Heart left ventricle (tissue), 16 donors: Measurements from ENCODE around the gene GAS7. TPM values are rescaled to one million over a fixed set of nuclear protein-coding genes. Genes with fewer than 3 reads are reported as not detected.

ENCODE experiments used
- ATAC-seq, 4 donors: fragments of 200-7000 bp; cut with Tn5 transposase; one replicate each; pipeline ENCODE4 v1.9.1; 2020 to 2022; ENCODE audit warnings: moderate library complexity in 4 of 4, mild to moderate bottlenecking in 3 of 4, moderate number of reproducible peaks in 1 of 4
- DNase-seq, 5 donors: peaks; one replicate each; pipeline ENCODE4 v3.0.0-alpha.2; 2020
- H3K27ac ChIP-seq, 12 donors: fragments of 200-600 bp; sonication (generic) in 4 of 12; one replicate each; pipeline versions ENCODE4 v1.5.0 to v1.8.0; 2016 to 2022; ENCODE audit warnings: mild to moderate bottlenecking in 2 of 12
- H3K27me3 ChIP-seq, 9 donors: fragments of 200-600 bp; sonication (generic) in 2 of 9; one replicate each; pipeline versions ENCODE4 v1.5.1 to v1.8.0; 2016 to 2022; ENCODE audit warnings: mild to moderate bottlenecking in 3 of 9
- H3K36me3 ChIP-seq, 9 donors: fragments of 200-600 bp; sonication (generic) in 2 of 9; one replicate each; pipeline versions ENCODE4 v1.5.0 to v1.8.0; 2018 to 2022; ENCODE audit warnings: mild to moderate bottlenecking in 2 of 9
- H3K4me1 ChIP-seq, 12 donors: fragments of 200-600 bp; sonication (generic) in 4 of 12; one replicate each; pipeline versions ENCODE4 v1.5.0 to v1.8.0; 2016 to 2022; ENCODE audit warnings: mild to moderate bottlenecking in 3 of 12
- H3K4me3 ChIP-seq, 12 donors: fragments of 200-600 bp; sonication (generic) in 4 of 12; one replicate each; pipeline versions ENCODE4 v1.5.0 to v1.8.0; 2017 to 2022; ENCODE audit warnings: mild to moderate bottlenecking in 9 of 12, moderate library complexity in 4 of 12
- H3K9me3 ChIP-seq, 12 donors: fragments of 200-600 bp; sonication (generic) in 4 of 12; one replicate each; pipeline versions ENCODE4 v1.5.0 to v1.8.0; 2016 to 2022; ENCODE audit warnings: mild to moderate bottlenecking in 1 of 12
- POLR2A ChIP-seq, 2 donors: fragments of 450-650 bp; IDR thresholded peaks; one replicate each; pipeline ENCODE4 v1.6.1; 2017; ENCODE audit warnings: antibody characterized with exemption in 2 of 2, mild to moderate bottlenecking in 2 of 2, moderate library complexity in 2 of 2
- WGBS, 4 donors: extraction: QIAGEN DNeasy Blood & Tissue Kit in 2 of 4; methylation state at CpG; one replicate each; pipeline versions ENCODE4 v1.1.5 to v1.1.7; 2013 to 2018; 5-methylcytosine and 5-hydroxymethylcytosine counted together
- intact Hi-C, 10 donors: fragments of 100-400 bp; cut with DNase I; formaldehyde crosslinking; loops; one replicate each; pipeline versions ENCODE4 v1.11.1 to v1.14.2; 2022
- polyA plus RNA-seq, 2 donors: library from polyadenylated mRNA; stranded (reverse); fragments of 200-250 nt; gene quantifications; one replicate each; pipeline ENCODE4 v1.2.3, GENCODE V29; 2013
- total RNA-seq, 9 donors: library from RNA; depleted of rRNA in 2 of 9; stranded (reverse); fragments of >200 nt in 2 of 9; fragmentation: NEBNext Ultra II Directional in 3 of 9; extraction: Animal tissue kit (Norgen Biotek cat#: 25700) in 3 of 9; gene quantifications; one replicate each; pipeline versions ENCODE4 v1.1.0 to v1.2.4, GENCODE V29; 2016 to 2023
- TF ChIP-seq, protein P1 (sequence below), 12 donors: fragments of 200-600 bp; sonication (generic) in 4 of 12; IDR thresholded peaks; one replicate each; pipeline versions ENCODE4 v1.5.0 to v1.8.0; 2018 to 2022; ENCODE audit warnings: antibody characterized with exemption in 12 of 12, mild to moderate bottlenecking in 5 of 12
- donor health status: ischemic (EF 13 %, LVEDD 7.1; RV severe dilation, severe dysfunction).
- donor health status: healthy with polysubstance abuse.
- donor health status: DM: no; HTN: yes; CAD: no.
- donor health status: DM: no; HTN: no; CAD: no.
- donor health status: ischemic (EF 25% LVEDD 6.9; RV normal size, moderate dysfunction).
- donor health status: ischemic (EF 25% LVEDD 5.7; RV mildly dilated, moderate dysfunction).
- donor health status: healthy.
- donor health status: DM: yes; HTN: yes; CAD: no.
- donor health status: ischemic (EF 35%, LVEDD 5.7; RV mildly dilated, moderate dysfunction).
- donor health status: nonischemic (EF 11% LVEDD 7.7; RV severe dilation, severe dysfunction).
- donor health status: DM: yes; HTN: yes; CAD: no.
- donor health status: PGD.
- donor health status: ischemic (EF 29% LVEDD 5.4; RV normal size, mild dysfunction).
- donor health status: nonischemic (EF 23%, LVEDD 6.1; RV moderate dilation, normal function).

GAS7 gene
- total and polyA plus RNA-seq, 11 donors = 19.4 to 86.5 (median 65.1) TPM

- intact Hi-C loops = no loop called here
- WGBS, 4 donors = 84 to 91% (median 90%) methylated on average over 8 of the region's 8 CpGs
- Histone ChIP-seq H3K27ac (no peak overlapping the region), H3K4me1 (peaks cover 0 to 5% (median 0%) of the 10 kb centered on the region in 12 donors), H3K9me3 (peaks cover 0 to 21% (median 12%) of the 10 kb centered on the region in 12 donors), H3K27me3 (peaks cover 0 to 5% (median 0%) of the 10 kb centered on the region in 9 donors), H3K4me3 (no peak overlapping the region), H3K36me3 (no peaks in the 10 kb centered on the region)
- ATAC-seq (no peak), DNase-seq (no peak)
- TF ChIP-seq POLR2A (IDR thresholded peaks at IDR 0.05) = no peak
- TF ChIP-seq, protein P1, sequence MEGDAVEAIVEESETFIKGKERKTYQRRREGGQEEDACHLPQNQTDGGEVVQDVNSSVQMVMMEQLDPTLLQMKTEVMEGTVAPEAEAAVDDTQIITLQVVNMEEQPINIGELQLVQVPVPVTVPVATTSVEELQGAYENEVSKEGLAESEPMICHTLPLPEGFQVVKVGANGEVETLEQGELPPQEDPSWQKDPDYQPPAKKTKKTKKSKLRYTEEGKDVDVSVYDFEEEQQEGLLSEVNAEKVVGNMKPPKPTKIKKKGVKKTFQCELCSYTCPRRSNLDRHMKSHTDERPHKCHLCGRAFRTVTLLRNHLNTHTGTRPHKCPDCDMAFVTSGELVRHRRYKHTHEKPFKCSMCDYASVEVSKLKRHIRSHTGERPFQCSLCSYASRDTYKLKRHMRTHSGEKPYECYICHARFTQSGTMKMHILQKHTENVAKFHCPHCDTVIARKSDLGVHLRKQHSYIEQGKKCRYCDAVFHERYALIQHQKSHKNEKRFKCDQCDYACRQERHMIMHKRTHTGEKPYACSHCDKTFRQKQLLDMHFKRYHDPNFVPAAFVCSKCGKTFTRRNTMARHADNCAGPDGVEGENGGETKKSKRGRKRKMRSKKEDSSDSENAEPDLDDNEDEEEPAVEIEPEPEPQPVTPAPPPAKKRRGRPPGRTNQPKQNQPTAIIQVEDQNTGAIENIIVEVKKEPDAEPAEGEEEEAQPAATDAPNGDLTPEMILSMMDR (IDR thresholded peaks at IDR 0.05) = no peak
Measured at GRCh38 chr17:9878786-9879525, 319.4 kb downstream of the GAS7 start.

- no peaks in the 10 kb centered on the region for H3K36me3 ChIP-seq
- no peak for ATAC-seq
- H3K27ac ChIP-seq = no peak overlapping the region
- TF ChIP-seq, protein P1 (IDR thresholded peaks at IDR 0.05) = no peak
- TF ChIP-seq POLR2A (IDR thresholded peaks at IDR 0.05) = no peak
- DNase-seq = no peak
- H3K27me3 ChIP-seq = peaks cover 0 to 5% (median 0%) of the 10 kb centered on the region in 9 donors
- intact Hi-C loops = no loop called here
- H3K4me1 ChIP-seq = peaks cover 0 to 5% (median 0%) of the 10 kb centered on the region in 12 donors
- WGBS, 4 donors = 59 to 79% (median 70%) methylated on average over 3 of the region's 3 CpGs
- no peak overlapping the region for H3K4me3 ChIP-seq
- H3K9me3 ChIP-seq = peaks cover 0 to 15% (median 6%) of the 10 kb centered on the region in 12 donors
Measured at GRCh38 chr17:9878356-9878755, 320.1 kb downstream of the GAS7 start.

GRCh38 chr17:9875441-9875840 is 323.0 kb downstream of the GAS7 start:
- H3K9me3 ChIP-seq = no peaks in the 10 kb centered on the region
- TF ChIP-seq, protein P1 (IDR thresholded peaks at IDR 0.05) = no peak
- TF ChIP-seq POLR2A (IDR thresholded peaks at IDR 0.05) = no peak
- no peaks in the 10 kb centered on the region for H3K36me3 ChIP-seq
- H3K27me3 ChIP-seq = peaks cover 0 to 5% (median 0%) of the 10 kb centered on the region in 9 donors
- H3K4me3 ChIP-seq = no peak overlapping the region
- no peak for DNase-seq
- intact Hi-C loops = no loop called here
- ATAC-seq = peak in 3 of 4 donors; percentile 36 to 78 (median 67)
- 50 to 56% (median 53%) methylated on average over 3 of the region's 3 CpGs for WGBS, 4 donors
- peaks cover 0 to 3% (median 0%) of the 10 kb centered on the region in 12 donors for H3K4me1 ChIP-seq
- H3K27ac ChIP-seq = peak overlapping the region in 1 of 12 donors; percentile 27

GRCh38 chr17:9874722-9875121 is 323.7 kb downstream of the GAS7 start:
- TF ChIP-seq POLR2A (IDR thresholded peaks at IDR 0.05) = no peak
- TF ChIP-seq, protein P1 (IDR thresholded peaks at IDR 0.05) = no peak
- ATAC-seq = no peak
- peaks cover 0 to 5% (median 0%) of the 10 kb centered on the region in 9 donors for H3K27me3 ChIP-seq
- no peak for DNase-seq
- no peak overlapping the region for H3K4me3 ChIP-seq
- 77 to 87% (median 85%) methylated on average over 3 of the region's 3 CpGs for WGBS, 4 donors
- H3K27ac ChIP-seq = peak overlapping the region in 1 of 12 donors; percentile 27
- no peaks in the 10 kb centered on the region for H3K9me3 ChIP-seq
- H3K36me3 ChIP-seq = no peaks in the 10 kb centered on the region
- peaks cover 0 to 3% (median 0%) of the 10 kb centered on the region in 12 donors for H3K4me1 ChIP-seq
- intact Hi-C loops = no loop called here
